ENCODE data around the gene MFRP. TPM values are rescaled to one million over a fixed set of nuclear protein-coding genes. Genes with fewer than 3 reads are reported as not detected.

MFRP gene
- total and polyA plus RNA-seq, 7 donors = 0.01 to 0.05 TPM; not detected in 5

DNA sequence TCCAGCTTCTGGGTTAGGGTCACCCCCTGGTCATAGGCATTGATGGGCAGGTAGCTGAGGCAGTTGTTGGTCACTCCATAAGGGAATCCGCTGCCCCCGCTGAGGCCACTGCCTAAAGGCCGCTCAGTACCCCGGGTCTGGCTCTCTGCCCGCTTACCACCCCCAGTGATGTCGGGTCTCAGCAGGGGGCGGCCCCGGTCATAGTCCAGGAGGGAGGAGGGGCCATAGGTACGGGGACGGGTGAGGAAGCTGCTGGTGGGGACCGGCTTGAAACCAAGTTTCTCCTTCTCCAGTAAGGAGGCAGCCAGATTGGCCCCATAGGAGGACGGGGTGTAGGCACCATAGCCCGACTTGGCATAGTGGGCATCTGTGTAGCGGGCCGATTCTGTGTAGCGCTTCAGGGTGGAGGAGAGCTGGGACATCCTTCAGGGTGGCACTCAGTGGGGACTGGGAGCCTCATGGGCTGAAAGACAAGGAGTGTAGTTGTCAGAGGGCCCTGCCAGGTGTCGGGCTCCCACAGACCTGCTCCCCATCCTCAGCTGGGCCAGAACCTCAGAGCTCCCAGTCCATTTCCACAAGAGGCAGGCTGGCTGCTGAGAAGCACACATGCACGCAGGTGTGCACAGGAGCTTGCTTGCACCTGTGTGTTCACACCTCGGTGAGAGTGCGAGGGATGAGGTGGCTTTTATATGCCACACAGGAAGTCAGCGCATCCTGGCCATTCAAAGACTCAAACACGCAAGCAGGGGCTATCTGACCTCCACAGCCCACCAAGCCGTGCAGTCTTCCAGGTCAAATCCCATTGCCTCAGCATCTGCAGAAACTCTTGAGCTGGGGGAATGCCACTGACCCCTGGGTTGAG lies 26.8 kb upstream of the MFRP start:
- peak overlapping the region; percentile 84 for H3K4me3 ChIP-seq
- peak overlapping the region; percentile 97 for H3K27ac ChIP-seq
- H3K9me3 ChIP-seq = no peaks in the 10 kb centered on the region
- ATAC-seq (no peak), DNase-seq (no peak)
- no peaks in the 10 kb centered on the region for H3K36me3 ChIP-seq (ENCODE audit: insufficient read depth in 1 of 2, low read depth in 1 of 2)
- H3K4me1 ChIP-seq = peaks cover 85% of the 10 kb centered on the region
- 47 to 64% (median 51%) methylated on average over 23 of the region's 23 CpGs for WGBS, 3 donors
- TF ChIP-seq CTCF (IDR thresholded peaks at IDR 0.05) = no peak
- no peaks in the 10 kb centered on the region for H3K27me3 ChIP-seq (ENCODE audit: insufficient read depth in 3 of 3, low read length in 2 of 3)
- intact Hi-C loops (cut with DNase I) = no loop called here

GRCh38 chr11:119372260-119373058 lies 26.0 kb upstream of the MFRP start:
- no peaks in the 10 kb centered on the region for H3K36me3 ChIP-seq (ENCODE audit: insufficient read depth in 1 of 2, low read depth in 1 of 2)
- no peaks in the 10 kb centered on the region for H3K9me3 ChIP-seq
- 30 to 54% (median 36%) methylated on average over 26 of the region's 26 CpGs for WGBS, 3 donors
- peak; percentile 50 to 89 for DNase-seq
- intact Hi-C loops (cut with DNase I) = no loop called here
- peak overlapping the region; percentile 97 for H3K27ac ChIP-seq
- H3K4me3 ChIP-seq = peak overlapping the region; percentile 84
- TF ChIP-seq CTCF (IDR thresholded peaks at IDR 0.05) = no peak
- H3K4me1 ChIP-seq = peaks cover 90% of the 10 kb centered on the region
- H3K27me3 ChIP-seq (ENCODE audit: insufficient read depth in 3 of 3, low read length in 2 of 3) = no peaks in the 10 kb centered on the region
- peak; percentile 6 to 21 (median 14) for ATAC-seq

DNA sequence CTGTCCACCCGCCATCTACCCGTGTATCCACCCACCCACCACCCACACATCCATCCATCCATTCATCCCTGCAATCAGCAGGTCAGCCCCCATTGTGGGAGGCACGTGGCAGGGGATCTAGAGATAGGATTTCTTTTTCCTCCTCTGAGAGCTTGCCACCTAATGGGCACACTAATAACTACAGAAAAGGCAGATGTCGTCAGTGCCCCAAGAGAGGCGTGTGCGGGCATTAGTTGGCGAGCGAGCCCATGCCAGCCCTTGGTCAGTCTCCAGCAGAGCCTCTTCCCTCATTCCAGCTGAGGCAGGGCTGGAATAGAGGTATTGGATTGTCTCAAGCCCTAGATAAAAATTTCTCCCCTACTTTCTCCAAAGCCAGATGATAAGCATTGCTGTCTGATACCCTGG lies 25.3 kb upstream of the MFRP start:
- H3K4me1 ChIP-seq = peaks cover 93% of the 10 kb centered on the region
- H3K4me3 ChIP-seq = peak overlapping the region; percentile 84
- no peaks in the 10 kb centered on the region for H3K27me3 ChIP-seq (ENCODE audit: insufficient read depth in 3 of 3, low read length in 2 of 3)
- WGBS, 3 donors = 21 to 51% (median 25%) methylated on average over 8 of the region's 8 CpGs
- no peaks in the 10 kb centered on the region for H3K9me3 ChIP-seq
- ATAC-seq (peak; percentile 26 to 46 (median 33)), DNase-seq (peak; percentile 62 to 88)
- H3K36me3 ChIP-seq (ENCODE audit: insufficient read depth in 1 of 2, low read depth in 1 of 2) = peaks cover 0 to 4% of the 10 kb centered on the region in 2 donors
- peak overlapping the region; percentile 97 for H3K27ac ChIP-seq
- intact Hi-C loops (cut with DNase I) = no loop called here
- TF ChIP-seq CTCF (IDR thresholded peaks at IDR 0.05) = peak; percentile 20

- Histone ChIP-seq H3K27me3 (ENCODE audit: insufficient read depth in 3 of 3, low read length in 2 of 3) (no peaks in the 10 kb centered on the region), H3K27ac (peak overlapping the region; percentile 97), H3K4me3 (peak overlapping the region; percentile 45), H3K36me3 (ENCODE audit: insufficient read depth in 1 of 2, low read depth in 1 of 2) (peaks cover 0 to 6% of the 10 kb centered on the region in 2 donors), H3K4me1 (peaks cover 96% of the 10 kb centered on the region), H3K9me3 (no peaks in the 10 kb centered on the region)
- 28 to 36% (median 33%) methylated on average over 8 of the region's 8 CpGs for WGBS, 3 donors
- no peak for TF ChIP-seq CTCF (IDR thresholded peaks at IDR 0.05)
- ATAC-seq (peak in 2 of 4 donors; percentile 4 to 9), DNase-seq (no peak)
- intact Hi-C loops (cut with DNase I) = no loop called here
Measured at GRCh38 chr11:119371067-119371601, 24.6 kb upstream of the MFRP start.
